Dermis lymphatic vessel endothelial cell (primary cell): ENCODE results near the gene GLS. TPM values are rescaled to one million over a fixed set of nuclear protein-coding genes. Genes with fewer than 3 reads are reported as not detected.

Experiments used
- total RNA-seq: library from RNA; depleted of rRNA; stranded (reverse); fragments of >200 nt; gene quantifications from 2 replicates; pipeline ENCODE4 v1.2.1, GENCODE V29; 2014

GLS gene
- total RNA-seq = 119 and 166 TPM in 2 replicates

GRCh38 chr2:190880378-190881083, at the start of gene GLS:
TSS of gene GLS (plus strand) at chr2:190880821. CDS start at chr2:190881085, 264 bp downstream.

GRCh38 chr2:191013932-191014652, 133.5 kb downstream of the GLS start, which contains the start of gene STAT1:
TSS of gene STAT1 (minus strand) at chr2:191014171. CDS start at chr2:191010003, 4,168 bp downstream.

Other genes with a start within 250 kb of the GLS start
- gene NAB1, start 231.7 kb upstream of the GLS start, total RNA-seq = 36.4 and 48.2 TPM in 2 replicates
- gene STAT1, start 133.3 kb downstream of the GLS start, total RNA-seq = 51.8 and 59.3 TPM in 2 replicates